ENCODE results near the gene MRPL22. TPM values are rescaled to one million over a fixed set of nuclear protein-coding genes. Genes with fewer than 3 reads are reported as not detected.
"Not testable (repeated sequence)": the region's sequence is repeated elsewhere in the genome, so short reads cannot be mapped to it uniquely, and the experiment has no call there.

Gene MRPL22
- total RNA-seq, 1 experiment from 2014 or later = 56.2 TPM

- no peak for DNase-seq
- peaks cover 34% of the 10 kb centered on the region for H3K36me3 ChIP-seq
Observed at GRCh38 chr5:154962494-154962893, 21.6 kb downstream of the MRPL22 start.

GRCh38 chr5:154966081-154966841, 25.4 kb downstream of the MRPL22 start:
- Histone ChIP-seq H3K27ac (no peak overlapping the region), H3K27me3 (no peaks in the 10 kb centered on the region), H3K4me1 (no peaks in the 10 kb centered on the region), H3K9me3 (replicated peaks) (no peaks in the 10 kb centered on the region), H3K36me3 (peaks cover 19% of the 10 kb centered on the region), H3K4me3 (no peak overlapping the region)
- DNase-seq = no peak

More at GRCh38 chr5:154962494-154962893, 21.6 kb downstream of the MRPL22 start:
- H3K27ac ChIP-seq = no peak overlapping the region
- no peaks in the 10 kb centered on the region for H3K4me1 ChIP-seq
- H3K27me3 ChIP-seq = no peaks in the 10 kb centered on the region
- no peak overlapping the region for H3K4me3 ChIP-seq
- H3K9me3 ChIP-seq (replicated peaks) = no peaks in the 10 kb centered on the region

- Histone ChIP-seq H3K27me3 (no peaks in the 10 kb centered on the region), H3K9me3 (replicated peaks) (no peaks in the 10 kb centered on the region), H3K36me3 (peaks cover 17% of the 10 kb centered on the region), H3K4me1 (no peaks in the 10 kb centered on the region), H3K27ac (no peak overlapping the region), H3K4me3 (no peak overlapping the region)
- no peak for DNase-seq
Observed at GRCh38 chr5:154966874-154967273, 26.0 kb downstream of the MRPL22 start.

- DNase-seq = peak in 1 of 2 experiments; percentile 20
- Histone ChIP-seq H3K4me1 (no peaks in the 10 kb centered on the region), H3K4me3 (no peak overlapping the region), H3K27ac (no peak overlapping the region), H3K9me3 (replicated peaks) (no peaks in the 10 kb centered on the region), H3K36me3 (peaks cover 17% of the 10 kb centered on the region), H3K27me3 (no peaks in the 10 kb centered on the region)
Observed at GRCh38 chr5:154967421-154968024, 26.6 kb downstream of the MRPL22 start.

GRCh38 chr5:154968953-154969352, 28.1 kb downstream of the MRPL22 start:
- H3K27me3 ChIP-seq = no peaks in the 10 kb centered on the region
- H3K36me3 ChIP-seq = peaks cover 17% of the 10 kb centered on the region
- H3K9me3 ChIP-seq (replicated peaks) = no peaks in the 10 kb centered on the region
- no peak for DNase-seq
- no peaks in the 10 kb centered on the region for H3K4me1 ChIP-seq
- H3K27ac ChIP-seq = no peak overlapping the region
- no peak overlapping the region for H3K4me3 ChIP-seq

- peaks cover 17% of the 10 kb centered on the region for H3K36me3 ChIP-seq
- H3K4me3 ChIP-seq = no peak overlapping the region
- no peaks in the 10 kb centered on the region for H3K9me3 ChIP-seq (replicated peaks)
- DNase-seq = no peak
- no peaks in the 10 kb centered on the region for H3K27me3 ChIP-seq
- no peaks in the 10 kb centered on the region for H3K4me1 ChIP-seq
- H3K27ac ChIP-seq = no peak overlapping the region
Observed at GRCh38 chr5:154970759-154971158, 29.9 kb downstream of the MRPL22 start.

- Histone ChIP-seq H3K9me3 (replicated peaks) (no peaks in the 10 kb centered on the region), H3K27ac (no peak overlapping the region), H3K4me3 (no peak overlapping the region), H3K36me3 (peaks cover 11% of the 10 kb centered on the region), H3K27me3 (no peaks in the 10 kb centered on the region), H3K4me1 (no peaks in the 10 kb centered on the region)
- no peak for DNase-seq
Observed at GRCh38 chr5:154971501-154971900, 30.6 kb downstream of the MRPL22 start.

- Histone ChIP-seq H3K36me3 (peaks cover 8% of the 10 kb centered on the region), H3K27me3 (no peaks in the 10 kb centered on the region), H3K4me1 (no peaks in the 10 kb centered on the region), H3K27ac (no peak overlapping the region), H3K9me3 (replicated peaks) (no peaks in the 10 kb centered on the region), H3K4me3 (no peak overlapping the region)
- peak; percentile 18 to 59 for DNase-seq
Observed at GRCh38 chr5:154972476-154973080, 31.7 kb downstream of the MRPL22 start.

- H3K27me3 ChIP-seq; DNase-seq; H3K36me3 ChIP-seq; H3K9me3 ChIP-seq (replicated peaks); H3K27ac ChIP-seq; H3K4me3 ChIP-seq; H3K4me1 ChIP-seq: not testable (repeated sequence)
Observed at GRCh38 chr5:154976082-154976481, 35.2 kb downstream of the MRPL22 start.

- no peaks in the 10 kb centered on the region for H3K9me3 ChIP-seq (replicated peaks)
- H3K27ac ChIP-seq = no peak overlapping the region
- no peak overlapping the region for H3K4me3 ChIP-seq
- H3K4me1 ChIP-seq = no peaks in the 10 kb centered on the region
- no peaks in the 10 kb centered on the region for H3K27me3 ChIP-seq
- H3K36me3 ChIP-seq = no peaks in the 10 kb centered on the region
- no peak for DNase-seq
Observed at GRCh38 chr5:154977409-154977808, 36.5 kb downstream of the MRPL22 start.

GRCh38 chr5:154978294-154978693, 37.4 kb downstream of the MRPL22 start:
- not testable (repeated sequence) for H3K4me3 ChIP-seq; DNase-seq; H3K36me3 ChIP-seq; H3K4me1 ChIP-seq; H3K9me3 ChIP-seq (replicated peaks); H3K27ac ChIP-seq; H3K27me3 ChIP-seq

- no peak overlapping the region for H3K27ac ChIP-seq
- H3K9me3 ChIP-seq (replicated peaks) = no peaks in the 10 kb centered on the region
- H3K4me3 ChIP-seq = no peak overlapping the region
- no peaks in the 10 kb centered on the region for H3K27me3 ChIP-seq
- no peaks in the 10 kb centered on the region for H3K36me3 ChIP-seq
- H3K4me1 ChIP-seq = no peaks in the 10 kb centered on the region
- DNase-seq = no peak
Observed at GRCh38 chr5:154984946-154985516, 44.2 kb downstream of the MRPL22 start.

- peak in 1 of 2 experiments; percentile 8 for DNase-seq
- H3K4me1 ChIP-seq = no peaks in the 10 kb centered on the region
- H3K9me3 ChIP-seq (replicated peaks) = no peaks in the 10 kb centered on the region
- H3K4me3 ChIP-seq = no peak overlapping the region
- no peak overlapping the region for H3K27ac ChIP-seq
- no peaks in the 10 kb centered on the region for H3K36me3 ChIP-seq
- no peaks in the 10 kb centered on the region for H3K27me3 ChIP-seq
Observed at GRCh38 chr5:154986151-154986550, 45.3 kb downstream of the MRPL22 start.

- Histone ChIP-seq H3K4me1 (no peaks in the 10 kb centered on the region), H3K27me3 (no peaks in the 10 kb centered on the region; the same call in 1 of the 2 replicates), H3K27ac (no peak overlapping the region), H3K36me3 (no peaks in the 10 kb centered on the region), H3K4me3 (no peak overlapping the region), H3K9me3 (replicated peaks) (no peaks in the 10 kb centered on the region)
- no peak for DNase-seq
Observed at GRCh38 chr5:154989626-154990025, 48.8 kb downstream of the MRPL22 start.

GRCh38 chr5:154993461-154993860, 52.6 kb downstream of the MRPL22 start:
- no peaks in the 10 kb centered on the region; the same call in 1 of the 2 replicates for H3K27me3 ChIP-seq
- peak in 1 of 2 experiments; percentile 27 for DNase-seq
- H3K36me3 ChIP-seq = no peaks in the 10 kb centered on the region
- no peaks in the 10 kb centered on the region for H3K4me1 ChIP-seq
- H3K9me3 ChIP-seq (replicated peaks) = no peaks in the 10 kb centered on the region
- no peak overlapping the region for H3K4me3 ChIP-seq
- H3K27ac ChIP-seq = no peak overlapping the region

Data from SJCRH30 (cell line).